Glutamatergic neuron (in vitro differentiated cells): ENCODE data around the gene UBE2QL1. TPM values are rescaled to one million over a fixed set of nuclear protein-coding genes. Genes with fewer than 3 reads are reported as not detected.

Experiments
- DNase-seq: peaks from one replicate; pipeline ENCODE4 v3.0.0; 2022
- H3K27ac Mint-ChIP-seq: one replicate; pipeline ENCODE4 v1.8.0; 2020; ENCODE audit warnings: mild to moderate bottlenecking, mixed read lengths, inconsistent platforms; ENCODE audit not compliant: unreplicated experiment
- H3K27me3 Mint-ChIP-seq: one replicate; pipeline ENCODE4 v1.8.0; 2020; ENCODE audit warnings: mild to moderate bottlenecking, moderate library complexity, mixed read lengths, inconsistent platforms; ENCODE audit not compliant: unreplicated experiment
- H3K36me3 Mint-ChIP-seq: one replicate; pipeline ENCODE4 v1.8.0; 2020; ENCODE audit warnings: mild to moderate bottlenecking, mixed read lengths, inconsistent platforms; ENCODE audit not compliant: unreplicated experiment
- H3K4me1 Mint-ChIP-seq: one replicate; pipeline ENCODE4 v1.8.0; 2020; ENCODE audit warnings: mild to moderate bottlenecking, low read depth, mixed read lengths, inconsistent platforms; ENCODE audit not compliant: unreplicated experiment
- H3K4me3 Mint-ChIP-seq: one replicate; pipeline ENCODE4 v1.8.0; 2020; ENCODE audit warnings: mild to moderate bottlenecking, mixed read lengths, inconsistent platforms; ENCODE audit not compliant: unreplicated experiment
- H3K9me3 Mint-ChIP-seq: one replicate; pipeline ENCODE4 v1.8.0; 2020; ENCODE audit warnings: mild to moderate bottlenecking, moderate library complexity, mixed read lengths, inconsistent platforms; ENCODE audit not compliant: unreplicated experiment
- total RNA-seq: library from RNA; stranded (reverse); fragmentation: NEBNext Ultra II Directional; extraction: Animal tissue kit (Norgen Biotek cat#: 25700); gene quantifications from one replicate; pipeline ENCODE4 v1.2.1, GENCODE V29; 2021; ENCODE audit not compliant: unreplicated experiment
- TF ChIP-seq, protein P1 (sequence below): fragments of 200-600 bp; sonication (generic); IDR thresholded peaks from one replicate; pipeline ENCODE4 v1.5.0; 2021; ENCODE audit not compliant: partially characterized antibody, unreplicated experiment

Gene UBE2QL1
- total RNA-seq, 1 donor from 2014 or later: 4.5 TPM

DNA sequence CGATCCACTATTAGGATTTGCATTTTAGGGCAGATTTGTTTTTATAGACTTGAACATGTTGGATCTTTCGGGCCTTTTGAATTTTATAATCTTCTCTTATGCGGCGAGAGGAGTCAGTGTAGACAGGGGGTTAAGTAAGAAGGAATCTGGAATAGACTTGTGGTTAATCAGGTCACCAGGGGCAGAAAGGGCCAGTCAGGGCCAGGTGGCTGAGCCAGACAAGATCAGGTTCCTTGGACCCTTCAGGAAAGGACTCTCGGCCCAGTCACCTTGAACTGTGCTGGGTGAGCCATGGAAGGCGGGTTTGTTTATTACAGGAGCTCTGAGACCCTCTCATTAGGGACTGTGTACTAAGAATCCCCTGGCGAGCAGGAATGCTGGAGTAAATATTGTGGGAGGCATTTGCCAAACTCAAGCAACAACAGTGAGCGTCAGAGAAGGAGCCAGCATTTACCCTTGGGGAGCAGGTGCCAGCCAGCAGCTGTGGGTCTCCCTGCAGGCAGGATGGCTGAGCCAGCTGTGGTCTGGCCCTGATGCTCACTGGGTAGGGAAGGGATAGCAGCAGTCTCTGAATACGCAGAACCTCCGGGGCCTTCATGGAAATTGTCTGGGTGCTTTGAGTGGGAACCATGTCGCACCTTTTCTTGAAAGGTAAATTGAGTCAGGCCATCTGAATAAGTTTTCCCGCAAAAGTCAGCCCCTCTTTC is 79.2 kb downstream of the UBE2QL1 start:
- no peak overlapping the region for H3K27ac Mint-ChIP-seq
- H3K36me3 Mint-ChIP-seq: peaks cover 4% of the 10 kb centered on the region
- no peak overlapping the region for H3K4me3 Mint-ChIP-seq
- no peaks in the 10 kb centered on the region for H3K4me1 Mint-ChIP-seq
- peaks cover 2% of the 10 kb centered on the region for H3K27me3 Mint-ChIP-seq
- peaks cover 6% of the 10 kb centered on the region for H3K9me3 Mint-ChIP-seq
- DNase-seq: no peak
- TF ChIP-seq, protein P1, sequence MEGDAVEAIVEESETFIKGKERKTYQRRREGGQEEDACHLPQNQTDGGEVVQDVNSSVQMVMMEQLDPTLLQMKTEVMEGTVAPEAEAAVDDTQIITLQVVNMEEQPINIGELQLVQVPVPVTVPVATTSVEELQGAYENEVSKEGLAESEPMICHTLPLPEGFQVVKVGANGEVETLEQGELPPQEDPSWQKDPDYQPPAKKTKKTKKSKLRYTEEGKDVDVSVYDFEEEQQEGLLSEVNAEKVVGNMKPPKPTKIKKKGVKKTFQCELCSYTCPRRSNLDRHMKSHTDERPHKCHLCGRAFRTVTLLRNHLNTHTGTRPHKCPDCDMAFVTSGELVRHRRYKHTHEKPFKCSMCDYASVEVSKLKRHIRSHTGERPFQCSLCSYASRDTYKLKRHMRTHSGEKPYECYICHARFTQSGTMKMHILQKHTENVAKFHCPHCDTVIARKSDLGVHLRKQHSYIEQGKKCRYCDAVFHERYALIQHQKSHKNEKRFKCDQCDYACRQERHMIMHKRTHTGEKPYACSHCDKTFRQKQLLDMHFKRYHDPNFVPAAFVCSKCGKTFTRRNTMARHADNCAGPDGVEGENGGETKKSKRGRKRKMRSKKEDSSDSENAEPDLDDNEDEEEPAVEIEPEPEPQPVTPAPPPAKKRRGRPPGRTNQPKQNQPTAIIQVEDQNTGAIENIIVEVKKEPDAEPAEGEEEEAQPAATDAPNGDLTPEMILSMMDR: no peak

DNA sequence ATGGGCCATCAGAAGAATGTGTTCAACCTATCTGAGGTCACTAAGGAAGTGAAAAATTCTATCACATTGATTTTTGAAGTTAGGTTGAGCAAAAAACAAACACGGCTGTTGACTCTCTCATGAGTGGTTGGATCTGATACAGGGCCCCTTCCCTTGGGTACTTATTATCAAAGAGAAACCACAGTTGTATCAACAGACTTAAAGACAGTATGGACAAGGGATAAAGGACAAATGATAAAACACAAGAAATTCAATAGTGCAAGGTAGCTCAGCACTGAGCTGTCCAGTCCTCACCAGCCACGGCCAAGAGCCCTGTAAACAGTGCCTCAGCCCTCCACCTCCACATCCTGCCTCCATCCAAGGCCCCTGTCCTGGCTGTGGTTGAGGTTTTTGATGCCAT is 86.9 kb downstream of the UBE2QL1 start:
- H3K4me3 Mint-ChIP-seq: no peak overlapping the region
- no peak for DNase-seq
- TF ChIP-seq, protein P1: no peak
- H3K27me3 Mint-ChIP-seq: peaks cover 3% of the 10 kb centered on the region
- H3K27ac Mint-ChIP-seq: no peak overlapping the region
- no peaks in the 10 kb centered on the region for H3K9me3 Mint-ChIP-seq
- H3K4me1 Mint-ChIP-seq: no peaks in the 10 kb centered on the region
- H3K36me3 Mint-ChIP-seq: no peaks in the 10 kb centered on the region

DNA sequence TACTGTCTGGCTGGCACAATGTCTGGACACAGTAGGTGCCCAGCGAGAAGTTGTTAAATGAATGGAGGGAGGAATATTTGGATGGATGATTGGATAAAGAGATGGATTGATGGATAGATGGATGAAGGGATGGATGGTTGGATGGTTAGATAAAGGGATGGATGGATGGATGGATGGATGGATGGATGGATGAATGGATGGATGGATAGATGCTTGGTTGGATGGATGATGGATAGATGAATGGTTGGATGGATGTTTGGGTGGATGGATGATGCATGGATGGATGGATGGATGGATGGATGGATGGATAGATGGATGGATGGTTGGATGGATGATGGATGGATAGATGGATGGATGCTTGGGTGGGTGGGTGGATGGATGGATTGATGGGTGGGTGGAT is 90.4 kb downstream of the UBE2QL1 start:
- TF ChIP-seq, protein P1: no peak
- H3K4me3 Mint-ChIP-seq: no peak overlapping the region
- H3K4me1 Mint-ChIP-seq: no peaks in the 10 kb centered on the region
- no peak overlapping the region for H3K27ac Mint-ChIP-seq
- no peaks in the 10 kb centered on the region for H3K36me3 Mint-ChIP-seq
- no peak for DNase-seq
- H3K9me3 Mint-ChIP-seq: peaks cover 3% of the 10 kb centered on the region
- peaks cover 3% of the 10 kb centered on the region for H3K27me3 Mint-ChIP-seq

DNA sequence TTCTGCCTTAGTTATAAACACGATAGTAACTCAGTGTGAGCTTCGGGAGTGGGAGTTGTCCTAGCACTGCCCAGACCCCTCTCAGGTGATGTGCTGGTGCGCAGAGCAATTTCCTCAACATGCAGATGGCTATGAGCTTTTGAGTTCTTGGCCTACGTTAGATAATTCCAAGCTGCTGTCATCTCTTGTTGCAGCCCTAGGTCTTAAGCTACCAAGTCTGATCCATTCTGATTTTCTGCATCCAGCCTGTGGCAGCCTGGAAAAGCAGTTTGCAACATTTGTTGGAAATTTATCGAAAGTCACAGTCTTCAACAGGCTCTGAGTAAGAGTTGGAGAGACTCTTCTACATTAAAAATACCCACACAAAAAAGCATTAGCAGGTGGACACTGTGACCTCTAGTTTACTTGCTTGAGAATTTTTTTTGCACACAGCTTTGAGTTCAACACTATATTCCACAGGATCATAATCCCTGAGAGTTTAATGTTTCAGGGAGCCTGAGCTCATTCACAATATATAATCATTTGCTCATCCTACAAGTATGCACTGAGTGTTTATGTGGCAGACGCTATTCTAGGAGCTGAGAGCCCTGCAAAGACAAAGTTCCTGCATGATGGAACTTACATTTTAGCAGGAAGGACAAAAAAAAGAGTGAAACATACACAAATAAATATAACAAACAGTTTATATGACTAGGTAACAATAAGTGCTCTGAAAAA is 91.6 kb downstream of the UBE2QL1 start:
- DNase-seq: no peak
- no peak overlapping the region for H3K4me3 Mint-ChIP-seq
- no peaks in the 10 kb centered on the region for H3K4me1 Mint-ChIP-seq
- H3K9me3 Mint-ChIP-seq: peaks cover 6% of the 10 kb centered on the region
- peaks cover 3% of the 10 kb centered on the region for H3K27me3 Mint-ChIP-seq
- H3K36me3 Mint-ChIP-seq: no peaks in the 10 kb centered on the region
- no peak overlapping the region for H3K27ac Mint-ChIP-seq
- TF ChIP-seq, protein P1: no peak

DNA sequence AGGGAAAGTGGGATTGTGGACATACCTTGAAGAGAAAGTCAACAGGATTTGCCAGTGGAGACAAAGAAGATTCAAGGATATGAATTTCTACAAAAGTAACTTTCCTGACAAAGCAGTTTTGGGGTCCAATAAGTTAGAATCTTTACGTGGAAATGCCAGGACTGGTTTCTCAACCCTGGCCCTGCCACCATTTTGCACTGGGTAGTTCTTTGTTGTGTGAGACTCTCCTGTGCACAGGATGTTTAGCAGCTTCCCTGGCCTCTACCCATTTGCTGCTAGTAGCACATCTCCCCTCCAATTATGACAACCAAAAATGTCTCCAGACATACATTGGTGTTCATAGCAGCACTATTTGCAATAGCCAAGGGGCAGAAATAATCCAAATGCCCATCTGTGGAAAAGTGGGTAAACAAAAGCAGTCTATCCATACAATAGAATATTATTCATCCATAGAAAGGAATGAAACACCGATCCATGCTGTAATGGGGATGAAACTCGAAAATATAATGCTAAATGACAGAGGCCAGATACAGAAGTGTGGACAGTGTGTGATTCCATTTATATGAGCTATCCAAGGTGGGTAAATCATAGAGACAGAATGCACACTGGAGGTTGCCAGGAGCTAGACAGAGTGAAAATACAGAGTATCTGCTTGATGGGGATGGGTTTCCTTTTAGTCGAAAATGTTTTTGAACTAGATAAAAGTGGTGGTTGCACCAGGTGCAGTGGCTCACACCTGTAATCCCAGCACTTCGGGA is 92.8 kb downstream of the UBE2QL1 start:
- H3K4me3 Mint-ChIP-seq: no peak overlapping the region
- H3K4me1 Mint-ChIP-seq: peaks cover 4% of the 10 kb centered on the region
- no peaks in the 10 kb centered on the region for H3K36me3 Mint-ChIP-seq
- H3K27me3 Mint-ChIP-seq: no peaks in the 10 kb centered on the region
- DNase-seq: no peak
- TF ChIP-seq, protein P1: no peak
- H3K27ac Mint-ChIP-seq: no peak overlapping the region
- peaks cover 12% of the 10 kb centered on the region for H3K9me3 Mint-ChIP-seq
